H1 (cell line): Measurements from ENCODE around the gene COL26A1. TPM values are rescaled to one million over a fixed set of nuclear protein-coding genes. Genes with fewer than 3 reads are reported as not detected.

Source experiments
- CREB1 ChIP-seq: IDR thresholded peaks from 2 replicates; pipeline ENCODE4 v1.6.1; 2012; ENCODE audit warnings: inconsistent platforms
- RAD21 ChIP-seq, 2 experiments: IDR thresholded peaks in 1 of 2; conservative IDR thresholded peaks in 1 of 2; 2 replicates each; pipeline ENCODE4 v1.6.1; 2011; ENCODE audit warnings: low read depth in 2 of 2, low read length in 2 of 2, improper control_type of control experiment in 1 of 2, inconsistent platforms in 1 of 2, mild to moderate bottlenecking in 1 of 2, moderate library complexity in 1 of 2
- RBBP5 ChIP-seq: IDR thresholded peaks from 2 replicates; pipeline ENCODE4 v1.7.1; 2012; ENCODE audit warnings: low read depth, mild to moderate bottlenecking, inconsistent platforms, low read length, moderate library complexity, borderline replicate concordance
- TBP ChIP-seq: IDR thresholded peaks from 2 replicates; pipeline ENCODE4 v1.6.1; 2011; ENCODE audit warnings: low read depth, low read length, improper control_type of control experiment
- polyA plus RNA-seq, 7 experiments: library from polyadenylated mRNA; depleted of rRNA in 3 of 7; stranded (reverse) in 5 of 7; unstranded in 2 of 7; fragments of >200 nt in 5 of 7; fragments of 200-250 nt in 2 of 7; gene quantifications; 1 replicate in 5 of 7; 2 replicates in 1 of 7; 4 replicates in 1 of 7; pipeline versions ENCODE4 v1.2.1 to v1.2.3, GENCODE V29; 2011 to 2013; ENCODE audit warnings: missing spikeins in 2 of 7, mixed read lengths in 2 of 7
- total RNA-seq: library from RNA; stranded (reverse); fragmentation: NEBNext Ultra II Directional; extraction: Animal tissue kit (Norgen Biotek cat#: 25700); gene quantifications from 2 replicates; pipeline ENCODE4 v1.2.1, GENCODE V29; 2021
- TF ChIP-seq, protein P1 (sequence below): fragments of 300-600 bp; sonication (generic); IDR thresholded peaks from 2 replicates; pipeline ENCODE4 v1.7.1; 2012; ENCODE audit warnings: low read length, moderate library complexity, mild to moderate bottlenecking, inconsistent platforms; ENCODE audit not compliant: insufficient replicate concordance

Gene COL26A1
- total and polyA plus RNA-seq, 2 of the 8 experiments (the other 6 are each of a cell fraction or from before 2014, with no cell fraction given), result 51.1 to 68.8 TPM

DNA sequence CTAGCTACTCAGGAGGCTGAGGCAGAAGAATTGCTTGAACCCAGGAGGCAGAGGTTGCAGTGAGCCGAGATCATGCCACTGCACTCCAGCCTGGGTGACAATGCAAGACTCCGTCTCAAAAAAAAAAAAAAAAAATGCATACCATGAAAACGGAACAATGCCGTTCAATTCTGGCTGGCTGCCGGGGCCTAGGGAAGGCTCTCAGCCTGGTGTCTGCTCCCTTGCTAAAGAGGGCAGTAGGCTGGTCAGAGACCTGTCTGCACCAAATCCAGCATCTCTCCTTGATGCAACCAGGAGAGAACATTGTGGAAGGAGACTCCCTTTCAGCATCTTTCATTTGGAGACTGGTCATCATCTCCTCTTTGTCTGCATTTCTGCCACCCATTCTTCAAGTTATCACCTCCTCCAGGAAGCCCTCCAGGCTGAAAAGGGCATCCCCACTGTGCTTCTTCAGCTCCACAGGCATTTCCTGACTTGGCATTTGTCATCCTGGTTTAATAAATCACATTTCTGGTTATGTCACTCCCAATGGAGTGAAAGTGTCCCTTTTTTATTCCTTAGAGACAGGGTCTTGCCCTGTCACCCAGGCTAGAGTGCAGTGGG, 241.8 kb downstream of the COL26A1 start (continued):
- TF ChIP-seq, protein P1, sequence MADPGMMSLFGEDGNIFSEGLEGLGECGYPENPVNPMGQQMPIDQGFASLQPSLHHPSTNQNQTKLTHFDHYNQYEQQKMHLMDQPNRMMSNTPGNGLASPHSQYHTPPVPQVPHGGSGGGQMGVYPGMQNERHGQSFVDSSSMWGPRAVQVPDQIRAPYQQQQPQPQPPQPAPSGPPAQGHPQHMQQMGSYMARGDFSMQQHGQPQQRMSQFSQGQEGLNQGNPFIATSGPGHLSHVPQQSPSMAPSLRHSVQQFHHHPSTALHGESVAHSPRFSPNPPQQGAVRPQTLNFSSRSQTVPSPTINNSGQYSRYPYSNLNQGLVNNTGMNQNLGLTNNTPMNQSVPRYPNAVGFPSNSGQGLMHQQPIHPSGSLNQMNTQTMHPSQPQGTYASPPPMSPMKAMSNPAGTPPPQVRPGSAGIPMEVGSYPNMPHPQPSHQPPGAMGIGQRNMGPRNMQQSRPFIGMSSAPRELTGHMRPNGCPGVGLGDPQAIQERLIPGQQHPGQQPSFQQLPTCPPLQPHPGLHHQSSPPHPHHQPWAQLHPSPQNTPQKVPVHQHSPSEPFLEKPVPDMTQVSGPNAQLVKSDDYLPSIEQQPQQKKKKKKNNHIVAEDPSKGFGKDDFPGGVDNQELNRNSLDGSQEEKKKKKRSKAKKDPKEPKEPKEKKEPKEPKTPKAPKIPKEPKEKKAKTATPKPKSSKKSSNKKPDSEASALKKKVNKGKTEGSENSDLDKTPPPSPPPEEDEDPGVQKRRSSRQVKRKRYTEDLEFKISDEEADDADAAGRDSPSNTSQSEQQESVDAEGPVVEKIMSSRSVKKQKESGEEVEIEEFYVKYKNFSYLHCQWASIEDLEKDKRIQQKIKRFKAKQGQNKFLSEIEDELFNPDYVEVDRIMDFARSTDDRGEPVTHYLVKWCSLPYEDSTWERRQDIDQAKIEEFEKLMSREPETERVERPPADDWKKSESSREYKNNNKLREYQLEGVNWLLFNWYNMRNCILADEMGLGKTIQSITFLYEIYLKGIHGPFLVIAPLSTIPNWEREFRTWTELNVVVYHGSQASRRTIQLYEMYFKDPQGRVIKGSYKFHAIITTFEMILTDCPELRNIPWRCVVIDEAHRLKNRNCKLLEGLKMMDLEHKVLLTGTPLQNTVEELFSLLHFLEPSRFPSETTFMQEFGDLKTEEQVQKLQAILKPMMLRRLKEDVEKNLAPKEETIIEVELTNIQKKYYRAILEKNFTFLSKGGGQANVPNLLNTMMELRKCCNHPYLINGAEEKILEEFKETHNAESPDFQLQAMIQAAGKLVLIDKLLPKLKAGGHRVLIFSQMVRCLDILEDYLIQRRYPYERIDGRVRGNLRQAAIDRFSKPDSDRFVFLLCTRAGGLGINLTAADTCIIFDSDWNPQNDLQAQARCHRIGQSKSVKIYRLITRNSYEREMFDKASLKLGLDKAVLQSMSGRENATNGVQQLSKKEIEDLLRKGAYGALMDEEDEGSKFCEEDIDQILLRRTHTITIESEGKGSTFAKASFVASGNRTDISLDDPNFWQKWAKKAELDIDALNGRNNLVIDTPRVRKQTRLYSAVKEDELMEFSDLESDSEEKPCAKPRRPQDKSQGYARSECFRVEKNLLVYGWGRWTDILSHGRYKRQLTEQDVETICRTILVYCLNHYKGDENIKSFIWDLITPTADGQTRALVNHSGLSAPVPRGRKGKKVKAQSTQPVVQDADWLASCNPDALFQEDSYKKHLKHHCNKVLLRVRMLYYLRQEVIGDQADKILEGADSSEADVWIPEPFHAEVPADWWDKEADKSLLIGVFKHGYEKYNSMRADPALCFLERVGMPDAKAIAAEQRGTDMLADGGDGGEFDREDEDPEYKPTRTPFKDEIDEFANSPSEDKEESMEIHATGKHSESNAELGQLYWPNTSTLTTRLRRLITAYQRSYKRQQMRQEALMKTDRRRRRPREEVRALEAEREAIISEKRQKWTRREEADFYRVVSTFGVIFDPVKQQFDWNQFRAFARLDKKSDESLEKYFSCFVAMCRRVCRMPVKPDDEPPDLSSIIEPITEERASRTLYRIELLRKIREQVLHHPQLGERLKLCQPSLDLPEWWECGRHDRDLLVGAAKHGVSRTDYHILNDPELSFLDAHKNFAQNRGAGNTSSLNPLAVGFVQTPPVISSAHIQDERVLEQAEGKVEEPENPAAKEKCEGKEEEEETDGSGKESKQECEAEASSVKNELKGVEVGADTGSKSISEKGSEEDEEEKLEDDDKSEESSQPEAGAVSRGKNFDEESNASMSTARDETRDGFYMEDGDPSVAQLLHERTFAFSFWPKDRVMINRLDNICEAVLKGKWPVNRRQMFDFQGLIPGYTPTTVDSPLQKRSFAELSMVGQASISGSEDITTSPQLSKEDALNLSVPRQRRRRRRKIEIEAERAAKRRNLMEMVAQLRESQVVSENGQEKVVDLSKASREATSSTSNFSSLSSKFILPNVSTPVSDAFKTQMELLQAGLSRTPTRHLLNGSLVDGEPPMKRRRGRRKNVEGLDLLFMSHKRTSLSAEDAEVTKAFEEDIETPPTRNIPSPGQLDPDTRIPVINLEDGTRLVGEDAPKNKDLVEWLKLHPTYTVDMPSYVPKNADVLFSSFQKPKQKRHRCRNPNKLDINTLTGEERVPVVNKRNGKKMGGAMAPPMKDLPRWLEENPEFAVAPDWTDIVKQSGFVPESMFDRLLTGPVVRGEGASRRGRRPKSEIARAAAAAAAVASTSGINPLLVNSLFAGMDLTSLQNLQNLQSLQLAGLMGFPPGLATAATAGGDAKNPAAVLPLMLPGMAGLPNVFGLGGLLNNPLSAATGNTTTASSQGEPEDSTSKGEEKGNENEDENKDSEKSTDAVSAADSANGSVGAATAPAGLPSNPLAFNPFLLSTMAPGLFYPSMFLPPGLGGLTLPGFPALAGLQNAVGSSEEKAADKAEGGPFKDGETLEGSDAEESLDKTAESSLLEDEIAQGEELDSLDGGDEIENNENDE, result no peak
- TF ChIP-seq CREB1, result no peak
- TF ChIP-seq TBP, result no peak
- no peak for TF ChIP-seq RAD21 (IDR thresholded peaks at IDR 0.05 in 1 of 2, conservative IDR thresholded peaks at IDR 0.05 in 1 of 2; ENCODE audit: low read depth in 2 of 2, low read length in 2 of 2)
- no peak for TF ChIP-seq RBBP5
